HCT116 (cell line): ENCODE results near the gene NUDT14.

Experiments
- CEBPB ChIP-seq: IDR thresholded peaks from 2 replicates; pipeline ENCODE4 v1.6.1; 2012; ENCODE audit warnings: low read depth
- CTCF ChIP-seq, 3 experiments: fragments of 200-600 bp in 1 of 3; sonication (generic) in 1 of 3; IDR thresholded peaks in 2 of 3; conservative IDR thresholded peaks in 1 of 3; 2 replicates each; pipeline ENCODE4 v1.5.1; 2012 to 2017; ENCODE audit warnings: low read depth in 2 of 3, low read length in 2 of 3, antibody characterized with exemption in 1 of 3, borderline replicate concordance in 1 of 3, control low read depth in 1 of 3, mild to moderate bottlenecking in 1 of 3, mixed read lengths in 1 of 3, mixed run types in 1 of 3, moderate library complexity in 1 of 3; ENCODE audit not compliant: insufficient read depth in 1 of 3
- EZH2phosphoT487 ChIP-seq: fragments of 200-600 bp; IDR thresholded peaks from 2 replicates; pipeline ENCODE4 v1.6.1; 2018; ENCODE audit warnings: antibody characterized with exemption, borderline replicate concordance
- FOSL1 ChIP-seq: IDR thresholded peaks from 2 replicates; pipeline ENCODE4 v1.6.1; 2012; ENCODE audit warnings: low read depth
- JUND ChIP-seq: IDR thresholded peaks from 2 replicates; pipeline ENCODE4 v1.6.1; 2012
- POLR2A ChIP-seq: IDR thresholded peaks from 2 replicates; pipeline ENCODE4 v1.7.0; 2011; ENCODE audit warnings: borderline replicate concordance; ENCODE audit not compliant: insufficient read depth, insufficient read length; ENCODE audit errors: extremely low read depth
- POLR2AphosphoS5 ChIP-seq: IDR thresholded peaks from 2 replicates; pipeline ENCODE4 v1.6.1; 2011; ENCODE audit warnings: mild to moderate bottlenecking, low read depth, low read length, moderate library complexity
- RAD21 ChIP-seq: IDR thresholded peaks from 2 replicates; pipeline ENCODE4 v1.6.1; 2012; ENCODE audit warnings: low read depth, mild to moderate bottlenecking
- REST ChIP-seq: IDR thresholded peaks from 2 replicates; pipeline ENCODE4 v1.6.1; 2012; ENCODE audit warnings: low read depth
- SIN3A ChIP-seq: IDR thresholded peaks from 2 replicates; pipeline ENCODE4 v1.6.1; 2012; ENCODE audit warnings: low read depth
- TCF7L2 ChIP-seq: IDR thresholded peaks from 2 replicates; pipeline ENCODE4 v1.7.0; 2011; ENCODE audit warnings: borderline replicate concordance, inconsistent platforms; ENCODE audit not compliant: insufficient read depth, insufficient read length; ENCODE audit errors: extremely low read depth
- YY1 ChIP-seq: IDR thresholded peaks from 2 replicates; pipeline ENCODE4 v1.6.1; 2011; ENCODE audit warnings: low read length, low read depth, moderate library complexity, mild to moderate bottlenecking; ENCODE audit not compliant: insufficient replicate concordance; ENCODE audit errors: extremely low read depth
- TF ChIP-seq, protein P1 (sequence below): IDR thresholded peaks from 2 replicates; pipeline ENCODE4 v1.6.1; 2012
- TF ChIP-seq, protein P2 (sequence below): IDR thresholded peaks from 2 replicates; pipeline ENCODE4 v1.6.1; 2011; ENCODE audit warnings: mild to moderate bottlenecking, low read length, moderate library complexity; ENCODE audit not compliant: insufficient replicate concordance; ENCODE audit errors: extremely low read depth

DNA sequence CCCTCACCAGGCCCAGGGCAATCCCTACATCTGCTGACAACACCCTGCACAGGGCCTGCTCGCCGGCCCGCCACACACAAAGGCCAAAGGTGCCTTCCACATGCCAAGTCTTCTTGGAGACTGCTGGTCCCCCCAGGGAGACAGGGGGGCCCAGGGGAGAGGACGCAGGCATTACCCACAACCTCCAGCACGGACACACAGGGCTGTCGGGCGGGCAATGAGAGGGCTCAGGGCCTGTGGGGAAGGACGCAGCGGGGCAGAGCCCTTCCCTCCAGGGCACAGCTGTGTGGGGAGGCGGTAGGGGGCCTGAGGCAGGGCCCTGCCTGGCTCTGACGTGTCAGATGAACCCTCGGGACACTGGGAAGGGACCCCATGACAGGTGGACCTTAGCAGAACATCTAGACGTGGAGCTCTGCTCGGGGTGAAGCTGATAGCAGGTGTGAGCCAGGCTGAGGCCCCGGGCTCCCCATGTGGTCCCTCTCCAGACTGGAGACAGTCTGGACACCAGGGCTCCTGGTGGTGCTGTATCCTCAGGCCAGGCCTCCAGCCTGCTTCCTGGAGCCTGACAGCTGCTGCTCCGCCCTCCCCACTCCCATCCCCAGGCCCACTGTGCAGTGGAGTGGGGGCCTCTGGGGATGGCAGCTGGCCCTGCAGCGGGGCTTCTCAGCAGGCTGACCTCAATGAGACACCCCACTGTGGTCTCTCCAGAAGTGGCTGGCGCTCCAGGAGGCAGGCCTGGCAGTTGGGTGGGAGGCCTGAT lies 31.6 kb upstream of the NUDT14 start:
- TF ChIP-seq FOSL1 (no peak), JUND (no peak), POLR2A (no peak), CTCF (IDR thresholded peaks at IDR 0.05 in 2 of 3, conservative IDR thresholded peaks at IDR 0.05 in 1 of 3; ENCODE audit: borderline replicate concordance in 1 of 3, insufficient read depth in 1 of 3, low read depth in 2 of 3, low read length in 2 of 3) (no peak), CEBPB (no peak), POLR2AphosphoS5 (no peak), EZH2phosphoT487 (no peak), REST (no peak), SIN3A (no peak), TCF7L2 (no peak), RAD21 (no peak), YY1 (no peak)
- TF ChIP-seq, protein P1, sequence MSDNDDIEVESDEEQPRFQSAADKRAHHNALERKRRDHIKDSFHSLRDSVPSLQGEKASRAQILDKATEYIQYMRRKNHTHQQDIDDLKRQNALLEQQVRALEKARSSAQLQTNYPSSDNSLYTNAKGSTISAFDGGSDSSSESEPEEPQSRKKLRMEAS, result no peak
- TF ChIP-seq, protein P2, sequence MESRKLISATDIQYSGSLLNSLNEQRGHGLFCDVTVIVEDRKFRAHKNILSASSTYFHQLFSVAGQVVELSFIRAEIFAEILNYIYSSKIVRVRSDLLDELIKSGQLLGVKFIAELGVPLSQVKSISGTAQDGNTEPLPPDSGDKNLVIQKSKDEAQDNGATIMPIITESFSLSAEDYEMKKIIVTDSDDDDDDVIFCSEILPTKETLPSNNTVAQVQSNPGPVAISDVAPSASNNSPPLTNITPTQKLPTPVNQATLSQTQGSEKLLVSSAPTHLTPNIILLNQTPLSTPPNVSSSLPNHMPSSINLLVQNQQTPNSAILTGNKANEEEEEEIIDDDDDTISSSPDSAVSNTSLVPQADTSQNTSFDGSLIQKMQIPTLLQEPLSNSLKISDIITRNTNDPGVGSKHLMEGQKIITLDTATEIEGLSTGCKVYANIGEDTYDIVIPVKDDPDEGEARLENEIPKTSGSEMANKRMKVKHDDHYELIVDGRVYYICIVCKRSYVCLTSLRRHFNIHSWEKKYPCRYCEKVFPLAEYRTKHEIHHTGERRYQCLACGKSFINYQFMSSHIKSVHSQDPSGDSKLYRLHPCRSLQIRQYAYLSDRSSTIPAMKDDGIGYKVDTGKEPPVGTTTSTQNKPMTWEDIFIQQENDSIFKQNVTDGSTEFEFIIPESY, result no peak
